HepG2 (cell line): ENCODE measurements around the gene HPRT1. TPM values are rescaled to one million over a fixed set of nuclear protein-coding genes. Genes with fewer than 3 reads are reported as not detected.
"Not testable (repeated sequence)": the region's sequence is repeated elsewhere in the genome, so short reads cannot be mapped to it uniquely, and the experiment has no call there.

Experiments used
- ATAC-seq: fragments of 200-7000 bp; cut with Tn5 transposase; 3 replicates; pipeline ENCODE4 v1.9.1; 2020; ENCODE audit warnings: mild to moderate bottlenecking, moderate library complexity
- BruUV-seq: library from RNA; stranded (reverse); fragments of 400-500 nt; replicated peaks from 2 replicates; lab custom pipeline; 2021; lab: Mats Ljungman, UMichigan
- CTCF ChIA-PET: fragments of 300-600 bp; formaldehyde crosslinking; extraction: SDS; loops from one replicate; lab custom pipeline; 2021; ENCODE audit warnings: low total read pairs, inconsistent platforms, low intra/inter-chr PET ratio; lab: Yijun Ruan, JAX
- POLR2A ChIA-PET: fragments of 350-600 bp; sonication (Branson Sonifier 250); formaldehyde crosslinking; loops from one replicate; lab custom pipeline; 2020; ENCODE audit warnings: antibody characterized with exemption, inconsistent platforms; lab: Yijun Ruan, JAX
- DNase-seq: peaks from one replicate; pipeline ENCODE4 v3.0.0-alpha.2; 2015; ENCODE audit warnings: low spot score
- FAIRE-seq: peaks from 3 replicates; lab custom pipeline; 2011; peaks lifted over from hg19 to GRCh38; lab: Jason Lieb, UNC
- H2AFZ ChIP-seq: one replicate; pipeline ENCODE4 v1.6.1; 2011; ENCODE audit warnings: low read length, inconsistent platforms
- H3K27ac ChIP-seq: fragments of 300-600 bp; 3 replicates; pipeline ENCODE4 v1.8.0; 2011; ENCODE audit warnings: mixed run types, mild to moderate bottlenecking, mixed read lengths, low read length, inconsistent platforms; ENCODE audit not compliant: insufficient read depth; ENCODE audit errors: extremely low read length
- H3K27me3 ChIP-seq, 2 experiments: fragments of 200-600 bp in 1 of 2; 2 replicates in 1 of 2; 3 replicates in 1 of 2; pipeline versions ENCODE4 v1.6.0 to v1.8.0; 2011; ENCODE audit warnings: low read length in 2 of 2, mild to moderate bottlenecking in 2 of 2, moderate library complexity in 2 of 2, inconsistent platforms in 1 of 2; ENCODE audit not compliant: insufficient read depth in 2 of 2, control insufficient read depth in 1 of 2
- H3K36me3 ChIP-seq, 2 experiments: fragments of 200-600 bp in 1 of 2; replicated peaks in 1 of 2; 2 replicates in 1 of 2; 3 replicates in 1 of 2; pipeline versions ENCODE4 v1.5.1 to v1.8.0; 2011; ENCODE audit warnings: low read length in 2 of 2, inconsistent platforms in 1 of 2; ENCODE audit not compliant: insufficient read depth in 2 of 2, control insufficient read depth in 1 of 2
- H3K4me1 ChIP-seq: 2 replicates; pipeline ENCODE4 v1.5.1; 2012; ENCODE audit warnings: low read length, inconsistent platforms; ENCODE audit not compliant: insufficient read depth
- H3K4me2 ChIP-seq: 2 replicates; pipeline ENCODE4 v1.6.0; 2011; ENCODE audit warnings: low read depth, low read length, inconsistent platforms
- H3K4me3 ChIP-seq, 3 experiments: fragments of 200-600 bp in 1 of 3; sonication (generic), shearing (Covaris generic) in 1 of 3; replicated peaks in 1 of 3; 2 replicates each; pipeline ENCODE4 v1.5.1; 2011 to 2016; ENCODE audit warnings: low read length in 3 of 3, inconsistent platforms in 2 of 3, low read depth in 2 of 3, mild to moderate bottlenecking in 2 of 3, control low read depth in 1 of 3, mixed read lengths in 1 of 3; ENCODE audit not compliant: insufficient read depth in 1 of 3
- H3K79me2 ChIP-seq: one replicate; pipeline ENCODE4 v1.6.1; 2011; ENCODE audit warnings: low read length, inconsistent platforms; ENCODE audit not compliant: insufficient read depth
- H3K9ac ChIP-seq: 2 replicates; pipeline ENCODE4 v1.6.0; 2011; ENCODE audit warnings: mild to moderate bottlenecking, low read depth, low read length, inconsistent platforms; ENCODE audit not compliant: insufficient read depth
- H3K9me3 ChIP-seq: 2 replicates; pipeline ENCODE4 v1.5.1; 2012; ENCODE audit warnings: mild to moderate bottlenecking, low read length
- H4K20me1 ChIP-seq: 2 replicates; pipeline ENCODE4 v1.6.0; 2011; ENCODE audit warnings: inconsistent platforms, mild to moderate bottlenecking, low read length, moderate library complexity; ENCODE audit not compliant: insufficient read depth
- ARID3A ChIP-seq: IDR thresholded peaks from 2 replicates; pipeline ENCODE4 v1.6.1; 2012; ENCODE audit warnings: low read depth, low read length, improper control_type of control experiment
- CREM ChIP-seq, 2 experiments: sonication (generic) in 1 of 2; formaldehyde crosslinking in 1 of 2; IDR thresholded peaks; 2 replicates each; pipeline versions ENCODE4 v1.4.0 to v1.6.1; 2016 to 2020; ENCODE audit warnings: antibody characterized with exemption in 1 of 2, mild to moderate bottlenecking in 1 of 2, missing genetic modification reagents in 1 of 2
- FOXJ3 ChIP-seq: sonication (generic); formaldehyde crosslinking; IDR thresholded peaks from 2 replicates; pipeline ENCODE4 v1.4.0; 2020; ENCODE audit warnings: missing genetic modification reagents, mild to moderate bottlenecking, borderline replicate concordance
- FOXO1 ChIP-seq: sonication (generic); formaldehyde crosslinking; IDR thresholded peaks from 2 replicates; pipeline ENCODE4 v1.4.0; 2020; ENCODE audit warnings: missing genetic modification reagents
- FOXP1 ChIP-seq, 2 experiments: fragments of 450-650 bp in 1 of 2; IDR thresholded peaks; 2 replicates each; pipeline ENCODE4 v1.6.1; 2017 to 2018; ENCODE audit warnings: antibody characterized with exemption in 1 of 2
- GATAD2A ChIP-seq: IDR thresholded peaks from 2 replicates; pipeline ENCODE4 v1.6.1; 2016
- NCOR1 ChIP-seq: fragments of 200-600 bp; sonication (generic); IDR thresholded peaks from 2 replicates; pipeline ENCODE4 v1.7.0; 2017; ENCODE audit warnings: antibody characterized with exemption, low read length, borderline replicate concordance
- SOX13 ChIP-seq, 3 experiments: fragments of 450-650 bp in 1 of 3; sonication (generic) in 1 of 3; formaldehyde crosslinking in 1 of 3; IDR thresholded peaks in 2 of 3; conservative IDR thresholded peaks in 1 of 3; 2 replicates each; pipeline versions ENCODE4 v1.5.0 to v1.6.1; 2016 to 2020; ENCODE audit warnings: antibody characterized with exemption in 1 of 3, mild to moderate bottlenecking in 1 of 3, missing compliant biosample characterization in 1 of 3, missing genetic modification reagents in 1 of 3, moderate library complexity in 1 of 3
- TEF ChIP-seq: sonication (generic); formaldehyde crosslinking; IDR thresholded peaks from 2 replicates; pipeline ENCODE4 v1.5.0; 2020; ENCODE audit warnings: missing genetic modification reagents
- TERF1 ChIP-seq: sonication (generic); formaldehyde crosslinking; IDR thresholded peaks from 2 replicates; pipeline ENCODE4 v1.8.0; 2022; ENCODE audit warnings: mild to moderate bottlenecking, missing genetic modification reagents, moderate library complexity
- ZBTB39 ChIP-seq: sonication (generic); formaldehyde crosslinking; IDR thresholded peaks from 2 replicates; pipeline ENCODE4 v1.5.0; 2020; ENCODE audit warnings: missing genetic modification reagents
- WGBS: methylation state at CpG from one replicate; pipeline ENCODE4 v1.1.6; 2017; ENCODE audit warnings: low lambda C conversion rate; 5-methylcytosine and 5-hydroxymethylcytosine counted together
- in situ Hi-C: cut with HindIII; loops from 2 replicates; pipeline ENCODE4 v1.10.0; 2017; ENCODE audit warnings: low pct_unique_long_range_greater_than_20kb; ENCODE audit not compliant: extremely low pct_ligation_motif_present
- intact Hi-C: fragments of 100-400 bp; cut with micrococcal nuclease; formaldehyde crosslinking; loops from one replicate; pipeline ENCODE4 v1.10.0; 2022; ENCODE audit not compliant: unreplicated experiment
- polyA plus RNA-seq, 8 experiments: library from polyadenylated mRNA; depleted of rRNA in 3 of 8; stranded (reverse) in 7 of 8; unstranded in 1 of 8; fragments of >200 nt; fragmentation: Illumina TruSeq in 4 of 8; extraction: Trizol in 4 of 8; gene quantifications; 2 replicates each; pipeline versions ENCODE4 v1.2.1 to v1.2.3, GENCODE V29; 2011 to 2016; ENCODE audit warnings: low read depth in 4 of 8, missing spikeins in 1 of 8, mixed read lengths in 1 of 8; ENCODE audit not compliant: insufficient read depth in 1 of 8
- total RNA-seq, 5 experiments: library from RNA; depleted of rRNA; stranded (reverse); fragments of >200 nt; fragmentation: Illumina TruSeq; extraction: Trizol; gene quantifications; 2 replicates each; pipeline ENCODE4 v1.2.3, GENCODE V29; 2016; ENCODE audit warnings: low read depth in 1 of 5

HPRT1 gene
- total and polyA plus RNA-seq, 2 of the 13 experiments (the other 11 are each of a cell fraction or from before 2014, with no cell fraction given) = 4.6 to 25.2 TPM

- TF ChIP-seq ZBTB39 (CRISPR knock-in tag) (0 out of 2 replicates have a peak, but pooled peaks have one; percentile 70), NCOR1 (no peak), FOXP1 (IDR thresholded peaks at IDR 0.05) (no peak), FOXP1 (CRISPR knock-in tag; IDR thresholded peaks at IDR 0.05) (peak; percentile 88), GATAD2A (CRISPR knock-in tag) (peak; percentile 72), TERF1 (CRISPR knock-in tag) (no peak), FOXJ3 (CRISPR knock-in tag) (peak; percentile 68; the same call in 1 of the 2 replicates), CREM (IDR thresholded peaks at IDR 0.05) (peak; percentile 13; the same call in 1 of the 2 replicates), CREM (CRISPR knock-in tag; IDR thresholded peaks at IDR 0.05) (no peak), SOX13 (IDR thresholded peaks at IDR 0.05) (no peak), SOX13 (CRISPR knock-in tag; conservative IDR thresholded peaks at IDR 0.05 in 1 of 2, IDR thresholded peaks at IDR 0.05 in 1 of 2) (peak in 1 of 2 experiments; percentile 63; a peak in 2 of 4 replicates), ARID3A (no peak), TEF (CRISPR knock-in tag) (peak; percentile 66; the same call in 1 of the 2 replicates), FOXO1 (CRISPR knock-in tag) (peak; percentile 64; the same call in 1 of the 2 replicates)
Measured at GRCh38 chrX:134462927-134463326, 3.0 kb downstream of the HPRT1 start (continued).

GRCh38 chrX:134464453-134464852, 4.5 kb downstream of the HPRT1 start:
- H3K9ac ChIP-seq, in situ Hi-C loops, H3K4me2 ChIP-seq, BruUV-seq, POLR2A ChIA-PET, FAIRE-seq, H2AFZ ChIP-seq, H3K27ac ChIP-seq, H3K4me3 ChIP-seq, H3K36me3 ChIP-seq, H3K9me3 ChIP-seq, H3K27me3 ChIP-seq, ATAC-seq, H4K20me1 ChIP-seq, intact Hi-C loops, DNase-seq, CTCF ChIA-PET: not testable (repeated sequence)
- peaks cover 37% of the 10 kb centered on the region for H3K79me2 ChIP-seq
- peaks cover 25% of the 10 kb centered on the region for H3K4me1 ChIP-seq
- 82% methylated on average over 5 of the region's 6 CpGs for WGBS
